Adipose tissue (tissue), 3 donors: ENCODE data around the gene NOTUM. TPM values are rescaled to one million over a fixed set of nuclear protein-coding genes. Genes with fewer than 3 reads are reported as not detected.

Experiments
- H3K27ac ChIP-seq: one replicate; pipeline ENCODE4 v1.5.1; 2013; ENCODE audit warnings: low read depth, low read length
- WGBS, 3 donors: extraction: QIAGEN DNeasy Blood & Tissue Kit; methylation state at CpG; one replicate each; pipeline ENCODE4 v1.1.7; 2013; 5-methylcytosine and 5-hydroxymethylcytosine counted together
- polyA plus RNA-seq, 3 donors: library from polyadenylated mRNA; stranded (reverse); fragments of 200-250 nt; gene quantifications; one replicate each; pipeline ENCODE4 v1.2.3, GENCODE V29; 2013
- donor health status: healthy with polysubstance abuse.
- donor health status: Bipolar disorder and iron deficiency.
- donor health status: healthy.

NOTUM gene
- polyA plus RNA-seq, result under 1 TPM; 0.03 to 0.67 (median 0.31) TPM

GRCh38 chr17:81961087-81961511, at the start of gene NOTUM:
Gene NOTUM (minus strand): TSS chr17:81961187. CDS start chr17:81960909, 278 bp downstream.
- WGBS, 3 donors, result 0 to 1% (median 1%) methylated on average over 12 to 61 of the region's 65 CpGs
- no peak within 1 kb of the TSS for H3K27ac ChIP-seq

- 80 to 89% (median 83%) methylated on average over 15 of the region's 15 CpGs for WGBS, 3 donors
- no peak overlapping the region for H3K27ac ChIP-seq
These were observed 48.4 kb upstream of the NOTUM start for GRCh38 chr17:82009413-82009812.

DNA sequence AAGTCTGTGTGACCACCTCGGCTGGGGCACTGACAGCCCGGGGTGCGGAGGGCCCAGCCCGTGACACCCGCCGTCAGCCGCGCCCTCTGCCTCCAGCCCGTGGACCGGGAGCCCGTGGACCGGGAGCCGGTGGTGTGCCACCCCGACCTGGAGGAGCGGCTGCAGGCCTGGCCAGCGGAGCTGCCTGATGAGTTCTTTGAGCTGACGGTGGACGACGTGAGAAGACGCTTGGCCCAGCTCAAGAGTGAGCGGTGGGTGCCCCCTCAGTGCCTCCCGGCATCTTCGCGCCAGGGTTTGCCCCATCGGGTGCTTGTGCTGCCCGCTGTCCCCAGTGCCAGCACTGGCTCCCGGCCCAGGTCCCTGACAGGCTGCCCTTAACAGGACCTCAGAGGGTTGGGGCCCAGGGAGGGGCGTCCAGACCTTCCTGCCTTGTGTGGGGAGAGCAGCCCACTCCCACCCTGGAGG, 48.0 kb upstream of the NOTUM start:
- no peak overlapping the region for H3K27ac ChIP-seq
- WGBS, 3 donors, result 89 to 93% (median 90%) methylated on average over 23 to 28 of the region's 28 CpGs

- 85 to 91% (median 91%) methylated on average over 23 to 26 of the region's 26 CpGs for WGBS, 3 donors
- H3K27ac ChIP-seq, result no peak overlapping the region
These were observed 47.4 kb upstream of the NOTUM start for GRCh38 chr17:82008258-82008940.

- WGBS, 3 donors, result 86 to 90% (median 90%) methylated on average over 28 to 30 of the region's 30 CpGs
- no peak overlapping the region for H3K27ac ChIP-seq
These were observed 46.7 kb upstream of the NOTUM start for GRCh38 chr17:82007495-82008257.

GRCh38 chr17:82007228-82007494, 46.2 kb upstream of the NOTUM start:
- no peak overlapping the region for H3K27ac ChIP-seq
- 83 to 91% (median 86%) methylated on average over 6 of the region's 6 CpGs for WGBS, 3 donors

DNA sequence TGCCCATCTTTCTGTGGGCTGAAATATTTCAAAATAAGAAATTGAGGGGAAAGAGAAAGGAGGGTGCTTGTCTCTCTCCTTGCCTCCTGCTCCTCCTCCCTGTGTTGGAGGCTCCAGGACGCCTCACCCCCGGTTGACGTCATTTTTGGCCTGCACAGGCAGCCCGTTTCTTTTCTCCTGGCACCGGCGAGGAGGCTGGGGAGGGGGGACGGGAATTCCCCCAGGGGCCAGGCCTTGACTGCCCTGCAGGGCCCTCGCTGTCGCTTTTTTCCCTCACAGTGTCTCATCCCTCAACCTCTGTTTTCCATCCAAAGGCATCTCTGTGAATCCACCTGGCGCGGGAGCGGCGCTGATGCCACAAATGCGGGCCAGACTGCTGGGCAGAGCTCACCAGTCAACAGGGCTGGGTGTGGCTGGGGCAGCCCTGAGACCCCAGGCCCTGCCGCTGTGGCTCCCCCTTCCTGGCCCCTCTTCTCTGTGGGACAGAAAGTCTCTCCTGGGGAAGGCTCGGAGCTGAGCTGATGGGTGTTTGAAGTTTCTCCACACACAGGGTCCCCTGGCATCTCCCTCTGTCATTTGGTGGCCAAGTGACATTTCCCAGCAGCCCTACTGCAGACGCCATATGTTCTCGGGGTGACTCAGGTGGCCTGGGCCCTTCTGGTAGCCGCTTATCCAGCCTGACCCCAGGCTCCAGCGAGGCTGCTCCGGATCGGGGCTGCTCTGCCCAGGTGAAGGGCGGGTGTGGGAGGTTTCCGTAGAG, 45.7 kb upstream of the NOTUM start:
- 78 to 85% (median 81%) methylated on average over 22 to 24 of the region's 24 CpGs for WGBS, 3 donors

GRCh38 chr17:82005701-82006348, 44.8 kb upstream of the NOTUM start:
- no peak overlapping the region for H3K27ac ChIP-seq
- WGBS, 3 donors, result 82 to 91% (median 88%) methylated on average over 26 to 30 of the region's 30 CpGs

More for the DNA sequence above, 45.7 kb upstream of the NOTUM start:
- no peak overlapping the region for H3K27ac ChIP-seq

GRCh38 chr17:82004517-82005455, 43.8 kb upstream of the NOTUM start:
- no peak overlapping the region for H3K27ac ChIP-seq
- 88 to 93% (median 88%) methylated on average over 39 to 41 of the region's 41 CpGs for WGBS, 3 donors

DNA sequence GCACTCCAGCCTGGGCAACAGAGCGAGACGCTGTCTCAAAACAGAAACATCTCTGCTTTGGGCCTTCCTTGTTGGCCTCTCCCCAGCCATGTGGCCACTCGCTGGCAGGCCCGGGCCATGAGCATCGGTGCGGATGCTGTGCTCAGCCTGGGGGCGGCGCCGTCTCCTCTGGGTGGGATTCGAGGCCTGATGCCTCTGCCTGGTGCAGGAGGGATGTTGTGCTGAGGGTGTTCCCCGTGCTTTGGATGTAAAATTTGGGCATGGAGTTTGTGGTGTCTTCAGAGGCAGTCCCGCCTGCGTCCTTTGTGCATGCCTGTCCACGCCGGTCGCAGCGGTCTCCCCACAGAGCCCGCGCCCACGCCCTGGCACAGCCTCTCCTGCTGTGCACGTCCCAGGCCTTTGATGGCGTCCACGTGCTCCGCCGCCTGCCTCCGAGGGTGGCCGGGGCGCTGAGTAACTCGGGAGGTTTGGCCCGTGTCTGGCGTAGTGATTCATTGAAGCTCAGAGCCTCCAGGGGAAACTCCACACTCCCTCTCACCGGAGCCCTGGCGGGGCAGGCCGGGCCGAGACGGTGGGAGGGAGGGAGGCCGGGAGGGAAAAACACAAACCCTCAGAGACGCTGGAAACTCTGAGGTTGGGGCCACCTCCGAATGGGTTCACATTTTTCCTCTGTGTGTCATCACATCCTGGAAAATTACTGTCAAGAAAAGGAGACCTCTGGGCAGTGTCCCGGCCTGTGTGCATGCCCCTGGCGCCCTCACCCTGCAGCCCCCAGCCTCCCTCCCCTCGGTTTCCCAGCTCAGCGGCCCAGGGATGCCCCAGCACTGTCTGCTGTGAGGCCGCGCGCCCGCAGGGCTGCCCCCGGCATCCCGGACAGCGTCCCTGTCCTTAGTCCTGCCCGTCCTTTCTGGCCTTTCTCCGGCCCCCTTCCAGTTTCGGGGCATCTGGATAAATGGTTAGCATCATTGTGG, 42.7 kb upstream of the NOTUM start:
- WGBS, 3 donors, result 56 to 80% (median 65%) methylated on average over 53 of the region's 53 CpGs
- H3K27ac ChIP-seq, result no peak overlapping the region

- H3K27ac ChIP-seq, result no peak overlapping the region
- WGBS, 3 donors, result 86 to 92% (median 87%) methylated on average over 16 to 17 of the region's 17 CpGs
These were observed 40.6 kb upstream of the NOTUM start for GRCh38 chr17:82001571-82002056.

DNA sequence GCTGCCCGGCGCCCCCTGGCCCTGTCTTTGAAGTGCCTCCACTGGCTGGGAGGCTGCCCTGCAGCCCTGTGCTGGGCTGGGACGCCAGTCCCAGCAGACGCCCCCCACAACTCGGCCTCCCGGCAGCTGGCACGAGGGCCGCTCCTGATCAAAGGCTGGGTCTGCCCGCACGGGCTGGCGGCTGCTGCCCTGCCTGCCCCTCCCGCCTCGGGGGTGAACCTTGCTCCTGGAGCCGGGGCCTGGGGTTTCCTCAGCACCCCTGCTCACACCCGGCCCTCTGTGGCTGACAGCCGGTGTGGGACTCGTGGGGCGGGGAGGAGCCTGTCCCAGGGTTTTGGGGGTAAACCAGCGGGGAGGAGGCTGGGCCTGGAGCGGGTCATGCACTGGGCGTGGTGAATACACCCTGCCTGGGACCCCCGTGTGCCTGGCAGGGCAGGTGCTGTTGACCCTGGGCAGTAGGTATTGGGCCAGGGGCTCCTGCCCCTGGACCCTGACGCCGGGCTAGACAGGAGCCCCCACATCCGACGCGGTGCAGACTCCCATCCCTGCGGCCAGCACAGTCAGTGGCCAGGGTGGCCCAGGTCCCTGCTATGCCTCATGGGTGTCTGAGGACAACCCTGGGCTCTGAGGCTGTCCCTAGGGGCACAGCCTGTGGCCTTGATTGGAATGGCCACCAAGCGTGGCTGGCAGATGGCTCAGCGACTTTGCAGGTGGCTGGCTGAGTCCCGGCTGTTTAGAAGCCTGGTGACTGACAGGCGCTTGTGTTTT, 40.0 kb upstream of the NOTUM start:
- 75 to 91% (median 85%) methylated on average over 30 to 32 of the region's 32 CpGs for WGBS, 3 donors

DNA sequence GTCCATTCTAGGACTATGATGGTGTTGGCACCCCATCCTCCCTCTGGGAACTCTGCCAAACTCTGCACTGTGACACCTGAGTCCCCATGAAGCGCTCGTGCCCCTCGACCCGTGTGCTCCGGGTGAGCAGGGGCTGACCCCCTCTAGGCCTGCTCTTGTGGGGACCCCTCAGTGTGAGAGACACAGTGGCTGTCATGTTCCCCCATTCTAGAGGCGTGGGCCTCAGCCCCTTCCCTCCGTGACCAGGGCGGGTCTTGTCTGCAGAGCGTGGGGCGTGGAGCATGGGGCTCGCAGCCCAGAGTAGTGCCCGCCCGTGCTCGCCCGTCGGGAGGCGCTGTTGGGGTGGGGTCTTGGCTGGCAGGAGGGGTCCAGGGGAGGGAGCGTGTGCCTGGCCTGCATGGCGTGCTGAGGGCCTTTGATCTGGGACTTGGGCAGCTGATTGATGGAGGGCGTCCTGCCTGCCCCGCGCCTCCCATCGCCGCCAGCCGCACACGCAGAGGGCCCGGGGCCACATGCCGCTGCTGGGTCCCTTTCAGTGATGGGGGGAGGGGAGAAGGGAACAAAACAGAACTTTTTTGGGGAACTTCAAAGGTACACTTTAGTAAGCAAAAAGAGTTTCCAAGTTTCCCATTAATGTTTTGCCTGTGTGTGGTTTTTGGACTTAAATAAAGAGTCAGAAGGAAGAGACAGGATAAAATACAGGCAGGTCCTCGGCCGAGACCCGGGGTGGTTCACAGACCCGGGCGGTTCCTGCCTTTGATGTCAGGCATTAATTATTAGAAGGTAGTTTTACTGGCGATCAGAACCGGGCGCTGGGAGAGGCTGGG, 39.2 kb upstream of the NOTUM start:
- WGBS, 3 donors, result 77 to 84% (median 83%) methylated on average over 36 of the region's 36 CpGs
- no peak overlapping the region for H3K27ac ChIP-seq

More for the DNA sequence above, 40.0 kb upstream of the NOTUM start:
- H3K27ac ChIP-seq, result no peak overlapping the region

DNA sequence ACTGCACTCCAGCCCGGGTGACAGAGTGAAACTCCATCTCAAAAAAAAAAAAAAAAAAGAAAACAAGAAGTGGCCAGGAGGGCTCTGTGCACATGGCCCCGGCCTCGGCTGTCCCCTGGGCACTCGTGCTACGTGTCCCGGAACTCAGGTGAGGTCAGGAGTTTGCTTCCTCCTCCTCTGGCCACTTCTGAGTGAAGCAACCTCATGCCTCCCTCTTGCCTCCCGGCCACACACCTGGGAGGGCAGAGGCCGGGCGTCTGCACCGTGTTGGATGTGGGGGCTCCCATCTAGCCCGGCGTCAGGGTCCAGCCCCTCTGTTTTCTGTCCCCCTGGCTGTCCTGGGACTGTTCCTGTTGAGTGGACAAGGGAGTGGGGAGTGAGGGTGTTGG, 38.6 kb upstream of the NOTUM start:
- 90 to 95% (median 91%) methylated on average over 11 to 12 of the region's 12 CpGs for WGBS, 3 donors
- no peak overlapping the region for H3K27ac ChIP-seq
